ENCODE data around the gene RHCG. TPM values are rescaled to one million over a fixed set of nuclear protein-coding genes. Genes with fewer than 3 reads are reported as not detected.

Gene RHCG
- total RNA-seq, 2 experiments from 2014 or later, result not detected

GRCh38 chr15:89506026-89506686 lies 9.8 kb upstream of the RHCG start:
- intact Hi-C loops (cut with micrococcal nuclease; ENCODE audit: unreplicated experiment), result no loop called here
- no peaks in the 10 kb centered on the region for H3K79me2 ChIP-seq (ENCODE audit: insufficient read depth, low read depth, low read length)

GRCh38 chr15:89504166-89504565 lies 7.8 kb upstream of the RHCG start:
- DNase-seq (ENCODE audit: low spot score), result no peak
- Histone ChIP-seq H3K4me3 (ENCODE audit: low read depth, low read length, poor library complexity, severe bottlenecking) (no peak overlapping the region), H3K79me2 (ENCODE audit: insufficient read depth, low read depth, low read length) (no peaks in the 10 kb centered on the region), H2AFZ (ENCODE audit: low read length) (no peak overlapping the region), H3K9me3 (ENCODE audit: low read length) (no peaks in the 10 kb centered on the region), H3K9me2 (ENCODE audit: insufficient read depth, low read length) (no peaks in the 10 kb centered on the region), H4K20me1 (ENCODE audit: insufficient read depth, low read length) (no peaks in the 10 kb centered on the region), H3K36me3 (ENCODE audit: insufficient read depth, low read length) (no peaks in the 10 kb centered on the region), H3K27ac (ENCODE audit: low read depth, low read length, poor library complexity, severe bottlenecking) (no peak overlapping the region), H3K4me1 (ENCODE audit: insufficient read depth, low read length, poor library complexity, severe bottlenecking) (no peaks in the 10 kb centered on the region), H3K4me2 (ENCODE audit: low read length) (no peak overlapping the region)
- ChIA-PET CTCF (ENCODE audit: unreplicated experiment) (no interaction called here), POLR2A (interaction anchor here (0.6 kb wide), 1 partner anchor 250 kb away, joined by 4 read pairs; no protein-coding TSS in a partner anchor)
- intact Hi-C loops (cut with micrococcal nuclease; ENCODE audit: unreplicated experiment), result no loop called here
- no peak for TF ChIP-seq CTCF (conservative IDR thresholded peaks at IDR 0.05; ENCODE audit: low read length)
- TF ChIP-seq EZH2phosphoT487 (IDR thresholded peaks at IDR 0.05; ENCODE audit: borderline replicate concordance, low read depth, low read length), result no peak
- no TSS peak for BruUV-seq (replicated peaks)

More at GRCh38 chr15:89506026-89506686, 9.8 kb upstream of the RHCG start:
- no TSS peak for BruUV-seq (replicated peaks)
- Histone ChIP-seq H3K36me3 (ENCODE audit: insufficient read depth, low read length) (no peaks in the 10 kb centered on the region), H3K9me3 (ENCODE audit: low read length) (no peaks in the 10 kb centered on the region), H3K4me2 (ENCODE audit: low read length) (no peak overlapping the region), H2AFZ (ENCODE audit: low read length) (no peak overlapping the region), H3K4me1 (ENCODE audit: insufficient read depth, low read length, poor library complexity, severe bottlenecking) (no peaks in the 10 kb centered on the region), H4K20me1 (ENCODE audit: insufficient read depth, low read length) (no peaks in the 10 kb centered on the region), H3K4me3 (ENCODE audit: low read depth, low read length, poor library complexity, severe bottlenecking) (no peak overlapping the region), H3K27ac (ENCODE audit: low read depth, low read length, poor library complexity, severe bottlenecking) (no peak overlapping the region), H3K9me2 (ENCODE audit: insufficient read depth, low read length) (no peaks in the 10 kb centered on the region)
- no peak for TF ChIP-seq CTCF (conservative IDR thresholded peaks at IDR 0.05; ENCODE audit: low read length)
- TF ChIP-seq EZH2phosphoT487 (IDR thresholded peaks at IDR 0.05; ENCODE audit: borderline replicate concordance, low read depth, low read length), result no peak
- CTCF ChIA-PET (ENCODE audit: unreplicated experiment), result no interaction called here
- DNase-seq (ENCODE audit: low spot score), result no peak
- POLR2A ChIA-PET, result interaction anchor here (0.5 to 1.4 kb wide), 2 partner anchors 31 to 418 kb away, joined by 4 read pairs; no protein-coding TSS in a partner anchor

GRCh38 chr15:89502867-89503595 lies 6.6 kb upstream of the RHCG start:
- ChIA-PET CTCF (ENCODE audit: unreplicated experiment) (interaction anchor here (0.6 kb wide), 1 partner anchor 24 kb away, joined by 3 read pairs; no protein-coding TSS in a partner anchor), POLR2A (no interaction called here)
- DNase-seq (ENCODE audit: low spot score), result no peak
- Histone ChIP-seq H3K4me2 (ENCODE audit: low read length) (no peak overlapping the region), H3K36me3 (ENCODE audit: insufficient read depth, low read length) (no peaks in the 10 kb centered on the region), H3K27ac (ENCODE audit: low read depth, low read length, poor library complexity, severe bottlenecking) (no peak overlapping the region), H3K4me1 (ENCODE audit: insufficient read depth, low read length, poor library complexity, severe bottlenecking) (no peaks in the 10 kb centered on the region), H3K79me2 (ENCODE audit: insufficient read depth, low read depth, low read length) (no peaks in the 10 kb centered on the region), H2AFZ (ENCODE audit: low read length) (no peak overlapping the region), H4K20me1 (ENCODE audit: insufficient read depth, low read length) (no peaks in the 10 kb centered on the region), H3K9me3 (ENCODE audit: low read length) (no peaks in the 10 kb centered on the region), H3K4me3 (ENCODE audit: low read depth, low read length, poor library complexity, severe bottlenecking) (no peak overlapping the region), H3K9me2 (ENCODE audit: insufficient read depth, low read length) (no peaks in the 10 kb centered on the region)
- TF ChIP-seq CTCF (conservative IDR thresholded peaks at IDR 0.05; ENCODE audit: low read length), result no peak
- no peak for TF ChIP-seq EZH2phosphoT487 (IDR thresholded peaks at IDR 0.05; ENCODE audit: borderline replicate concordance, low read depth, low read length)
- intact Hi-C loops (cut with micrococcal nuclease; ENCODE audit: unreplicated experiment), result no loop called here
- no TSS peak for BruUV-seq (replicated peaks)

All from OCI-LY7 (cell line).